ELR (cell line): ENCODE results near the gene CITED4.
"Not testable (repeated sequence)": the region's sequence is repeated elsewhere in the genome, so short reads cannot be mapped to it uniquely, and the experiment has no call there.

ENCODE experiments used
- DNase-seq: peaks from one replicate; pipeline ENCODE4 v3.0.0-alpha.2; 2015; ENCODE audit warnings: low read depth

Gene CITED4

GRCh38 chr1:40862008-40862863, at the start of gene CITED4:
CITED4 (minus strand) TSS chr1:40862363; CDS start chr1:40862127, 236 bp downstream.
- DNase-seq: peak; percentile 94

- DNase-seq: no peak
These were observed 48.9 kb upstream of the CITED4 start for GRCh38 chr1:40911105-40911504.

- DNase-seq: no peak
These were observed 47.1 kb upstream of the CITED4 start for GRCh38 chr1:40909281-40909680.

GRCh38 chr1:40908350-40908749, 46.2 kb upstream of the CITED4 start:
- no peak for DNase-seq

- no peak for DNase-seq
These were observed 45.7 kb upstream of the CITED4 start for GRCh38 chr1:40907899-40908298.

- DNase-seq: no peak
These were observed 44.7 kb upstream of the CITED4 start for GRCh38 chr1:40906781-40907400.

GRCh38 chr1:40905061-40905460, 42.9 kb upstream of the CITED4 start:
- no peak for DNase-seq

- DNase-seq: no peak
These were observed 40.9 kb upstream of the CITED4 start for GRCh38 chr1:40903106-40903505.

GRCh38 chr1:40901886-40902852, 40.0 kb upstream of the CITED4 start:
- peak; percentile 90 for DNase-seq

GRCh38 chr1:40899230-40899870, 37.2 kb upstream of the CITED4 start:
- no peak for DNase-seq

GRCh38 chr1:40898431-40898901, 36.3 kb upstream of the CITED4 start:
- peak; percentile 55 for DNase-seq

GRCh38 chr1:40897513-40897912, 35.4 kb upstream of the CITED4 start:
- DNase-seq: peak; percentile 75

- DNase-seq: no peak
These were observed 34.3 kb upstream of the CITED4 start for GRCh38 chr1:40896482-40896881.

GRCh38 chr1:40895601-40896000, 33.4 kb upstream of the CITED4 start:
- no peak for DNase-seq

- not testable (repeated sequence) for DNase-seq
These were observed 32.7 kb upstream of the CITED4 start for GRCh38 chr1:40894858-40895257.

GRCh38 chr1:40894455-40894854, 32.3 kb upstream of the CITED4 start:
- DNase-seq: peak; percentile 14

GRCh38 chr1:40893946-40894345, 31.8 kb upstream of the CITED4 start:
- DNase-seq: no peak

GRCh38 chr1:40892354-40892753, 30.2 kb upstream of the CITED4 start:
- no peak for DNase-seq

GRCh38 chr1:40890771-40891170, 28.6 kb upstream of the CITED4 start:
- DNase-seq: no peak

- DNase-seq: no peak
These were observed 25.5 kb upstream of the CITED4 start for GRCh38 chr1:40887652-40888051.

- no peak for DNase-seq
These were observed 24.8 kb upstream of the CITED4 start for GRCh38 chr1:40887012-40887378.
